Stimulated activated CD4-positive, alpha-beta T cell treated with anti-CD3 and anti-CD28 coated beads, TNF-alpha, amount 100 ng/mL, for 24 hours (primary cell): Measurements from ENCODE around the gene ULK4.
"Not testable (repeated sequence)": the region's sequence is repeated elsewhere in the genome, so short reads cannot be mapped to it uniquely, and the experiment has no call there.

Experiments
- DNase-seq, 3 experiments: peaks; one replicate each; pipeline ENCODE4 v3.0.0-alpha.2; 2020; ENCODE audit warnings: low read depth in 3 of 3

ULK4 gene

GRCh38 chr3:41448396-41448795 is 513.5 kb downstream of the ULK4 start:
- DNase-seq: no peak

GRCh38 chr3:41447701-41448100 is 514.2 kb downstream of the ULK4 start:
- DNase-seq: no peak

GRCh38 chr3:41446316-41446715 is 515.6 kb downstream of the ULK4 start:
- not testable (repeated sequence) for DNase-seq

GRCh38 chr3:41441568-41441967 is 520.3 kb downstream of the ULK4 start:
- no peak for DNase-seq

GRCh38 chr3:41441139-41441538 is 520.8 kb downstream of the ULK4 start:
- DNase-seq: no peak

GRCh38 chr3:41436983-41437382 is 524.9 kb downstream of the ULK4 start:
- DNase-seq: no peak

- DNase-seq: no peak
Observed at GRCh38 chr3:41434781-41435180, 527.1 kb downstream of the ULK4 start.

- DNase-seq: no peak
Observed at GRCh38 chr3:41431386-41431785, 530.5 kb downstream of the ULK4 start.

- DNase-seq: no peak
Observed at GRCh38 chr3:41430886-41431285, 531.0 kb downstream of the ULK4 start.

GRCh38 chr3:41430391-41430790 is 531.5 kb downstream of the ULK4 start:
- DNase-seq: no peak

- DNase-seq: no peak
Observed at GRCh38 chr3:41426485-41426884, 535.4 kb downstream of the ULK4 start.

GRCh38 chr3:41424543-41425300 is 537.2 kb downstream of the ULK4 start:
- no peak for DNase-seq

GRCh38 chr3:41419809-41420208 is 542.1 kb downstream of the ULK4 start:
- no peak for DNase-seq

- DNase-seq: peak in 1 of 3 experiments; percentile 3
Observed at GRCh38 chr3:41418961-41419691, 542.8 kb downstream of the ULK4 start.

GRCh38 chr3:41417574-41417973 is 544.3 kb downstream of the ULK4 start:
- DNase-seq: no peak

- no peak for DNase-seq
Observed at GRCh38 chr3:41411065-41411464, 550.8 kb downstream of the ULK4 start.

GRCh38 chr3:41405466-41405865 is 556.4 kb downstream of the ULK4 start:
- DNase-seq: no peak

- no peak for DNase-seq
Observed at GRCh38 chr3:41404582-41404981, 557.3 kb downstream of the ULK4 start.

- DNase-seq: no peak
Observed at GRCh38 chr3:41394896-41395295, 567.0 kb downstream of the ULK4 start.

- not testable (repeated sequence) for DNase-seq
Observed at GRCh38 chr3:41370765-41371535, 591.0 kb downstream of the ULK4 start.

- DNase-seq: no peak
Observed at GRCh38 chr3:41370307-41370706, 591.6 kb downstream of the ULK4 start.

GRCh38 chr3:41369838-41370237 is 592.1 kb downstream of the ULK4 start:
- DNase-seq: no peak
